ENCODE measurements around the gene ANKMY1.

The ANKMY1 gene

DNA sequence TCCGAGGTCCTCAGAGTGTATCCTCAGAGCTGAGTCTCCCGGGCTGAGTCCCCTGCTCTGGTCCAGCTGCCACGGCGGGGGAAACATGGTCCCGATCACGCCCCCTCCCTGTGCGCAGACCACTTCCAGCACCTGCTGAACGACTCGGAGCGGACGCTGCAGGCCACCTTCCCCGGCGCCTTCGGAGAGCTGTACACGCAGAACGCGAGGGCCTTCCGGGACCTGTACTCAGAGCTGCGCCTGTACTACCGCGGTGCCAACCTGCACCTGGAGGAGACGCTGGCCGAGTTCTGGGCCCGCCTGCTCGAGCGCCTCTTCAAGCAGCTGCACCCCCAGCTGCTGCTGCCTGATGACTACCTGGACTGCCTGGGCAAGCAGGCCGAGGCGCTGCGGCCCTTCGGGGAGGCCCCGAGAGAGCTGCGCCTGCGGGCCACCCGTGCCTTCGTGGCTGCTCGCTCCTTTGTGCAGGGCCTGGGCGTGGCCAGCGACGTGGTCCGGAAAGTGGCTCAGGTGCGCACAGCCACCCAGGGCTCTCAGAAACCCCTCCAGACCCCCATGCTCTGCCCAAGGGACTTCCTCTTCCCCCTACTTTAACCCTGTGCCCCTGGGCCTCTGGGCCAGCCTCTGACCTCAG, 95.6 kb downstream of the ANKMY1 start:
- DNase-seq (ENCODE audit: low read depth) = no peak
- TF ChIP-seq, protein P1, sequence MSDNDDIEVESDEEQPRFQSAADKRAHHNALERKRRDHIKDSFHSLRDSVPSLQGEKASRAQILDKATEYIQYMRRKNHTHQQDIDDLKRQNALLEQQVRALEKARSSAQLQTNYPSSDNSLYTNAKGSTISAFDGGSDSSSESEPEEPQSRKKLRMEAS (IDR thresholded peaks at IDR 0.05; ENCODE audit: low read depth, low read length) = no peak
- no peak overlapping the region for H3K4me3 ChIP-seq (ENCODE audit: low read depth, low read length)

DNA sequence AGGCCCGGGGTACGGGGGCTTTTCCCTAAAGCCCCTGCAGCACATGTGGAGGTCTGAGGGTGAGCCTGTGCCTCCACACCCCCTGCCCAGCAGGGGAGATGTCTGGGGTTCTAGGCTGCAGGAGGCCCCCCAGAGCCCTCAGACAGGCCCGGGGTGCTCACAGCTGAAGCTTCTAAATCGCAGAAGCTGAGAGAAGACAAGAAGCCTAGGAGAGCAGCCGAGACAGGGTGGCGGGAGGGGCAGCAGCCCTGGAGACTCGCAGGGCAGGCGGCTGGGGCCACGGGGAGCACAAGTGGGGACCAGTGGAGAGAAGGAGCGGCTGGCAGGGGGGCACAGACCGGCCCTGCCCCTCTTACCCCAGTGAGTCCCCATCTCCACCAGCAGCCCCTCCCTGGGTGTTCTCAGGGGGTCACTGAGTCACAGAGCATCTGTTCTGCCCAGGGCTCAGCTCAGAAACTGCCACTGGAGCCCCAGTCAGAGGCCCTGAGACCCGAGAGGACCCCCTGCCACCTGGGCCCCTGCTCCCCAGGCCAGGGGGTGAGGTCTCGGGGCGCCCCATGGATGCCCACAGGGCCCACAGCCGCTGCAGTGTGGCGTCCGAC, 96.2 kb downstream of the ANKMY1 start:
- H3K4me3 ChIP-seq (ENCODE audit: low read depth, low read length) = no peak overlapping the region
- DNase-seq (ENCODE audit: low read depth) = no peak
- TF ChIP-seq, protein P1 (IDR thresholded peaks at IDR 0.05; ENCODE audit: low read depth, low read length) = no peak
- TF ChIP-seq MYC (IDR thresholded peaks at IDR 0.05; ENCODE audit: low read depth, low read length) = no peak
- TF ChIP-seq, protein P2, sequence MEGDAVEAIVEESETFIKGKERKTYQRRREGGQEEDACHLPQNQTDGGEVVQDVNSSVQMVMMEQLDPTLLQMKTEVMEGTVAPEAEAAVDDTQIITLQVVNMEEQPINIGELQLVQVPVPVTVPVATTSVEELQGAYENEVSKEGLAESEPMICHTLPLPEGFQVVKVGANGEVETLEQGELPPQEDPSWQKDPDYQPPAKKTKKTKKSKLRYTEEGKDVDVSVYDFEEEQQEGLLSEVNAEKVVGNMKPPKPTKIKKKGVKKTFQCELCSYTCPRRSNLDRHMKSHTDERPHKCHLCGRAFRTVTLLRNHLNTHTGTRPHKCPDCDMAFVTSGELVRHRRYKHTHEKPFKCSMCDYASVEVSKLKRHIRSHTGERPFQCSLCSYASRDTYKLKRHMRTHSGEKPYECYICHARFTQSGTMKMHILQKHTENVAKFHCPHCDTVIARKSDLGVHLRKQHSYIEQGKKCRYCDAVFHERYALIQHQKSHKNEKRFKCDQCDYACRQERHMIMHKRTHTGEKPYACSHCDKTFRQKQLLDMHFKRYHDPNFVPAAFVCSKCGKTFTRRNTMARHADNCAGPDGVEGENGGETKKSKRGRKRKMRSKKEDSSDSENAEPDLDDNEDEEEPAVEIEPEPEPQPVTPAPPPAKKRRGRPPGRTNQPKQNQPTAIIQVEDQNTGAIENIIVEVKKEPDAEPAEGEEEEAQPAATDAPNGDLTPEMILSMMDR (IDR thresholded peaks at IDR 0.05; ENCODE audit: low read depth, low read length) = no peak
- TF ChIP-seq POLR2A (IDR thresholded peaks at IDR 0.05; ENCODE audit: extremely low read depth, insufficient read length) = no peak

DNA sequence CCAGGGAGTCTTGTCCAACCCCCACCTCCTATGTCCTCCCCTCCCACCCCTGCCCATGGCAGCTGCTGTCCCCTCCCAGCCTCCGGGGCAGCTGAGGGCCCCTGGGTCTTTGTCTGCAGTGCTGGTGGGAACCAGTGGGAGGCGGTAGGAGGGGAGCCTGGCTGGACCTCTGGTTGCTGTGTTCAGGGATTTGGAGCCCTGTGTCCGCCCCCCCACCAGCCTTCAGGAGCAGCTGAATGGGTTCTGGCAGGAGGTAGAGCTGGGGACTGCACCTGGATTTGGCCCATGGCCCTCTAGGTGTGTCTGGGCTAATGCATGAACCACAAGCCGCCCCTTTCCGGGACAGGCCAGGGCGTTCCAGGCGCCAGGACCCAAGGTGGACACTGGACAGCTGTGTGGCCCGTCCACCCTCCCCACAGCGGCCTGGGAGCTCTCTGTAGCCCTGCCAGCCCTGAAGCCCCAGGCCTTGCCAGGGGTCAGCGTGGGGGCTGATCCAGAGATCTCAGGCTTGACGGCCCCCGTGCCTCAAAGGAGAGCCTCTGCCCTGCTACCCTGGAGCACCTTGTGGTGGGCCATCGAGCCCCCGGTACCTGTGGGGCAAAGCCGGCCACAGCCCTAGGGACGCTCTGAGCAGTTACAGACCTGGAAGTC, 96.9 kb downstream of the ANKMY1 start:
- no peak overlapping the region for H3K4me3 ChIP-seq (ENCODE audit: low read depth, low read length)
- DNase-seq (ENCODE audit: low read depth) = no peak
- no peak for TF ChIP-seq MYC (IDR thresholded peaks at IDR 0.05; ENCODE audit: low read depth, low read length)
- TF ChIP-seq, protein P1 (IDR thresholded peaks at IDR 0.05; ENCODE audit: low read depth, low read length) = no peak
- TF ChIP-seq, protein P2 (IDR thresholded peaks at IDR 0.05; ENCODE audit: low read depth, low read length) = peak; percentile 33
- TF ChIP-seq POLR2A (IDR thresholded peaks at IDR 0.05; ENCODE audit: extremely low read depth, insufficient read length) = no peak

DNA sequence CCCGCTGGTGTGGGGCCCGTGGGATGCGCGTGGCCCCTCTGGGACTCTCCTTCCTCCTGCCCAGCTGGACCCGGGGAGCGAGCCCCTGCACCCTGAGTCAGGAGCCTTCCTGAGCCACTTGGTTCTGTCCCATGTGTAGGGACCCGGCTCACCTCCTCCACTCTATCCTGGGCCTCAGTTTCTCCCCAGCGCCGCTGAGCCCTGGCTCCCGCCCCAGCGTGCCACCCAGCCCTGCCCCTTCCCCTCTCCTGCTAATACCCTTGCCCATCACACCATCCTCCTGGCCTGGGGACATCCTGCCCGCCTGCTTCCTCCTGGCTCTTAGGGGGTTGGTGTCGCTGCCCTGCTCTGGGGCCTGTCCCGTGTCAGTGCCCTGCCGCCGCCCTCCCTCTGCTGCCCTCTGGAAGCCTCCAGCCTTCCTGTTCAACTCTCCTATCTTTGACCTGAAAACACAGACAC, 97.5 kb downstream of the ANKMY1 start:
- no peak overlapping the region for H3K4me3 ChIP-seq (ENCODE audit: low read depth, low read length)
- DNase-seq (ENCODE audit: low read depth) = no peak
- TF ChIP-seq MYC (IDR thresholded peaks at IDR 0.05; ENCODE audit: low read depth, low read length) = no peak
- TF ChIP-seq, protein P2 (IDR thresholded peaks at IDR 0.05; ENCODE audit: low read depth, low read length) = no peak
- TF ChIP-seq, protein P1 (IDR thresholded peaks at IDR 0.05; ENCODE audit: low read depth, low read length) = no peak
- no peak for TF ChIP-seq POLR2A (IDR thresholded peaks at IDR 0.05; ENCODE audit: extremely low read depth, insufficient read length)

DNA sequence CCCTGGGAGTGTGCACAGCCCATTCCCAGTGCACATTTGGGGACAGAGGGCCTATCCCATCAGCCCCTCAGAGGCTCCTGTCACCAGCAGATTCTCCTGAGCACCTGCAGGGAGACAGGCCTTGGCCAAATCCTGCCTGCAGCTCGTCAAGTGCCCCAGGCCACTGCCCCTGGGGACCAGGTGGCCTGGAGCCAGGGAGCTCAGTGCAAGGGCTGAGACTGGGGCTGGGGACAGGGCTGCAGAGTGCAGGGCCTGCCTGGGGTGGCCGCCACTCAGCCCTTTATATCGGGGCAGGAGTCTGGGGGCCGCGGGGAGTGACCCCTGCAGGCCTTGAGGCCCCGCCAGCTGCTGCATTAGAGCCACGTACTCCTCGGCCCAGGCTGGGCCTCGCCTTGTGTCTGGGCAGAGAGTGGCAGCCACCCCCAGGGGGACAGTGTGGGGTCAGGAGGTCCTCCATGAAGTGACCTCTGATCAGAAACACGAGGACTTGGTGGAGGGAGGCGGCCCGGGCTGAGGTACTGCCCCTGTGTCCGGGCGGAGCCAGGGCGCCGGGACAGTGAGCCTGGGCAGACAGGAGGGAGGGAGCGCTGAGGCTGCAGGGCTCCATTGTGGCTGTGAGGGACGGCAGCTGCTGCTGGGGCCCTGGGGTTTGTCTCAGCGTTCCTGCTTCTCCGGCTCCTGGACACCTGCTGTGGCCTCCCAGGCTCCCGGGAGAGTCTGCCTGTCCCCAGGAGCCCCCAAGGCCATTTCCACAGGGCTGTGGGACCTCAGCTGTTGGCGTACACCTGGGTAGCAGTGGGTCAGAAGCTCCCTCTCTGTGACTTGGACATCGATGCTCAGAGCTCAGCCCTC, 98.2 kb downstream of the ANKMY1 start:
- H3K4me3 ChIP-seq (ENCODE audit: low read depth, low read length) = no peak overlapping the region
- DNase-seq (ENCODE audit: low read depth) = no peak
- TF ChIP-seq, protein P2 (IDR thresholded peaks at IDR 0.05; ENCODE audit: low read depth, low read length) = no peak
- TF ChIP-seq MYC (IDR thresholded peaks at IDR 0.05; ENCODE audit: low read depth, low read length) = no peak
- TF ChIP-seq, protein P1 (IDR thresholded peaks at IDR 0.05; ENCODE audit: low read depth, low read length) = no peak

Measured in NB4 (cell line).